Osteoblast (primary cell): ENCODE data around the gene ETV3. TPM values are rescaled to one million over a fixed set of nuclear protein-coding genes. Genes with fewer than 3 reads are reported as not detected.

Experiments used
- DNase-seq: peaks from one replicate; pipeline ENCODE4 v3.0.0; 2011; ENCODE audit warnings: low spot score, mixed read lengths; ENCODE audit not compliant: insufficient read length; ENCODE audit errors: missing footprints
- H2AFZ ChIP-seq: 2 replicates; pipeline ENCODE4 v1.6.0; 2011; ENCODE audit warnings: mild to moderate bottlenecking, low read length
- H3K27ac ChIP-seq: 2 replicates; pipeline ENCODE4 v1.5.1; 2011; ENCODE audit warnings: mild to moderate bottlenecking, low read depth, low read length, moderate library complexity
- H3K27me3 ChIP-seq: 2 replicates; pipeline ENCODE4 v1.6.0; 2012; ENCODE audit warnings: mild to moderate bottlenecking, control low read depth, inconsistent platforms, low read length, moderate library complexity; ENCODE audit not compliant: insufficient read depth
- H3K36me3 ChIP-seq: 2 replicates; pipeline ENCODE4 v1.5.1; 2011; ENCODE audit warnings: mild to moderate bottlenecking, low read length, control low read depth, moderate library complexity; ENCODE audit not compliant: insufficient read depth
- H3K4me1 ChIP-seq: 2 replicates; pipeline ENCODE4 v1.5.1; 2011; ENCODE audit warnings: mild to moderate bottlenecking, low read length, control low read depth, moderate library complexity; ENCODE audit not compliant: insufficient read depth
- H3K4me2 ChIP-seq: 2 replicates; pipeline ENCODE4 v1.6.0; 2011; ENCODE audit warnings: mild to moderate bottlenecking, low read length; ENCODE audit not compliant: insufficient read depth
- H3K4me3 ChIP-seq: fragments of 200-600 bp; sonication (generic); 3 replicates; pipeline ENCODE4 v1.5.1; 2012; ENCODE audit warnings: mild to moderate bottlenecking, low read length, inconsistent platforms; ENCODE audit not compliant: insufficient read depth
- H3K79me2 ChIP-seq: 2 replicates; pipeline ENCODE4 v1.6.0; 2012; ENCODE audit warnings: mild to moderate bottlenecking, low read length, control low read depth, inconsistent platforms; ENCODE audit not compliant: insufficient read depth
- H3K9me3 ChIP-seq: 2 replicates; pipeline ENCODE4 v1.5.1; 2011; ENCODE audit warnings: low read depth, low read length, control low read depth
- H4K20me1 ChIP-seq: 2 replicates; pipeline ENCODE4 v1.6.0; 2012; ENCODE audit warnings: mild to moderate bottlenecking, low read length, control low read depth; ENCODE audit not compliant: insufficient read depth
- total RNA-seq: library from RNA; depleted of rRNA; stranded (reverse); fragments of >200 nt; gene quantifications from 2 replicates; pipeline ENCODE4 v1.2.3, GENCODE V29; 2012
- TF ChIP-seq, protein P1 (sequence below): IDR thresholded peaks from 2 replicates; pipeline ENCODE4 v1.5.1; 2011; ENCODE audit warnings: mild to moderate bottlenecking, low read depth, low read length, moderate library complexity; ENCODE audit errors: extremely low read depth

ETV3 gene
- total RNA-seq, 1 donor = 14.8 TPM

- Histone ChIP-seq H2AFZ (no peak overlapping the region), H3K4me1 (peaks cover 21% of the 10 kb centered on the region), H3K27ac (no peak overlapping the region), H4K20me1 (no peaks in the 10 kb centered on the region), H3K4me3 (no peak overlapping the region), H3K36me3 (no peaks in the 10 kb centered on the region), H3K79me2 (no peaks in the 10 kb centered on the region), H3K9me3 (no peaks in the 10 kb centered on the region), H3K4me2 (no peak overlapping the region), H3K27me3 (no peaks in the 10 kb centered on the region)
- TF ChIP-seq, protein P1, sequence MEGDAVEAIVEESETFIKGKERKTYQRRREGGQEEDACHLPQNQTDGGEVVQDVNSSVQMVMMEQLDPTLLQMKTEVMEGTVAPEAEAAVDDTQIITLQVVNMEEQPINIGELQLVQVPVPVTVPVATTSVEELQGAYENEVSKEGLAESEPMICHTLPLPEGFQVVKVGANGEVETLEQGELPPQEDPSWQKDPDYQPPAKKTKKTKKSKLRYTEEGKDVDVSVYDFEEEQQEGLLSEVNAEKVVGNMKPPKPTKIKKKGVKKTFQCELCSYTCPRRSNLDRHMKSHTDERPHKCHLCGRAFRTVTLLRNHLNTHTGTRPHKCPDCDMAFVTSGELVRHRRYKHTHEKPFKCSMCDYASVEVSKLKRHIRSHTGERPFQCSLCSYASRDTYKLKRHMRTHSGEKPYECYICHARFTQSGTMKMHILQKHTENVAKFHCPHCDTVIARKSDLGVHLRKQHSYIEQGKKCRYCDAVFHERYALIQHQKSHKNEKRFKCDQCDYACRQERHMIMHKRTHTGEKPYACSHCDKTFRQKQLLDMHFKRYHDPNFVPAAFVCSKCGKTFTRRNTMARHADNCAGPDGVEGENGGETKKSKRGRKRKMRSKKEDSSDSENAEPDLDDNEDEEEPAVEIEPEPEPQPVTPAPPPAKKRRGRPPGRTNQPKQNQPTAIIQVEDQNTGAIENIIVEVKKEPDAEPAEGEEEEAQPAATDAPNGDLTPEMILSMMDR = no peak
- DNase-seq = no peak
Measured at GRCh38 chr1:157158967-157159366, 20.8 kb upstream of the ETV3 start.

DNA sequence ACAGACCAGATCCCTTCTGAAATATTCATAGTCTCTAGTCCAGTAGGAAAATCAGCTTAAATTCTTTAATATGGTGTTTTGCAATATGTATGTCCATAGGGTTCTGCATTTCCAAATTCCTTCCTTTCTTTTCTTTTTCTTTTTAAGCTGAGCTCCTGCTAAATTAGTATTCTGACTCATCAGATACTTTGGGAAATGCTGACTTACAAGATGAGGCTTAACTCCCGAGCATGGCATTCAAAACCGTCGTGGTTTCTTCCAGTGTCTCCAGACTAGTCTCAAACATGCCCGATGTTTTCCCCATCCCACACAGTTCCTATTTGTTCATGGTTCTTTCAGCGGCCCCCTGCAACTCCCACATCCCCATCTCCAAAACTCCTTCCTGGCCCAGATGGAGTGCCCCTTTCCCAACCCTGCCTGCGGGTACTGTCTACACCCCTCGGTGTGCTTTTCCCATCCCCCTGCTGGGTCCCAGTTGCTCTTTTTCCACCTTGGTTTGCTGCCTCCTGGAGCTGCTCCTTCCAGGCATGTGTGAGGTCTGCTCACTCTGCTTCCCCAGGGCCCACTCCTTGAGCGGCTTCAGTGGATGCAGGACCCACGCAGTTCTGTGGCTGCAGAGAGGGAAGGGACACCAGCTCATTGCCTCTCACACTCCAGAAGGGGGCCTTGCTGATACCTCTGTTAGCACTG, 19.5 kb upstream of the ETV3 start:
- Histone ChIP-seq H3K4me2 (peak overlapping the region; percentile 43), H3K9me3 (no peaks in the 10 kb centered on the region), H3K27ac (no peak overlapping the region), H2AFZ (peak overlapping the region; percentile 80), H3K4me1 (peaks cover 21% of the 10 kb centered on the region), H3K4me3 (no peak overlapping the region), H3K36me3 (no peaks in the 10 kb centered on the region), H3K79me2 (no peaks in the 10 kb centered on the region), H3K27me3 (no peaks in the 10 kb centered on the region), H4K20me1 (no peaks in the 10 kb centered on the region)
- TF ChIP-seq, protein P1 = no peak
- DNase-seq = peak; percentile 81

- Histone ChIP-seq H3K36me3 (no peaks in the 10 kb centered on the region), H3K27ac (no peak overlapping the region), H3K9me3 (no peaks in the 10 kb centered on the region), H2AFZ (peak overlapping the region; percentile 74), H3K27me3 (no peaks in the 10 kb centered on the region), H4K20me1 (no peaks in the 10 kb centered on the region), H3K4me2 (peak overlapping the region; percentile 79), H3K79me2 (no peaks in the 10 kb centered on the region), H3K4me3 (peak overlapping the region; percentile 43), H3K4me1 (peaks cover 21% of the 10 kb centered on the region)
- TF ChIP-seq, protein P1 = peak; percentile 85
- DNase-seq = peak; percentile 86
Measured at GRCh38 chr1:157156058-157156541, 17.9 kb upstream of the ETV3 start.

GRCh38 chr1:157155658-157156057, 17.5 kb upstream of the ETV3 start:
- no peaks in the 10 kb centered on the region for H3K9me3 ChIP-seq
- peaks cover 21% of the 10 kb centered on the region for H3K4me1 ChIP-seq
- H3K79me2 ChIP-seq = no peaks in the 10 kb centered on the region
- H3K27ac ChIP-seq = no peak overlapping the region
- H3K27me3 ChIP-seq = no peaks in the 10 kb centered on the region
- no peaks in the 10 kb centered on the region for H4K20me1 ChIP-seq
- DNase-seq = no peak
- H3K4me2 ChIP-seq = peak overlapping the region; percentile 79
- peak overlapping the region; percentile 43 for H3K4me3 ChIP-seq
- peak overlapping the region; percentile 74 for H2AFZ ChIP-seq
- TF ChIP-seq, protein P1 = no peak
- no peaks in the 10 kb centered on the region for H3K36me3 ChIP-seq
